GM12874 (cell line): ENCODE data around the gene EEF1G.

Experiments used
- CTCF ChIP-seq: IDR thresholded peaks from 2 replicates; pipeline ENCODE4 v1.5.1; 2011; ENCODE audit warnings: low read depth, mild to moderate bottlenecking, control low read depth, low read length, moderate library complexity; ENCODE audit not compliant: insufficient read depth

The EEF1G gene

GRCh38 chr11:62544581-62545436 lies 28.9 kb downstream of the EEF1G start:
- TF ChIP-seq CTCF: no peak

GRCh38 chr11:62543680-62544444 lies 29.8 kb downstream of the EEF1G start:
- TF ChIP-seq CTCF: no peak

- TF ChIP-seq CTCF: peak; percentile 100
These were observed 30.7 kb downstream of the EEF1G start for GRCh38 chr11:62542750-62543567.

- no peak for TF ChIP-seq CTCF
These were observed 31.5 kb downstream of the EEF1G start for GRCh38 chr11:62542111-62542745.

- TF ChIP-seq CTCF: no peak
These were observed 32.6 kb downstream of the EEF1G start for GRCh38 chr11:62540804-62541701.

- TF ChIP-seq CTCF: no peak
These were observed 34.3 kb downstream of the EEF1G start for GRCh38 chr11:62539238-62539925.
